Measurements from ENCODE around the gene UROC1. TPM values are rescaled to one million over a fixed set of nuclear protein-coding genes. Genes with fewer than 3 reads are reported as not detected.

UROC1 gene
- total and polyA plus RNA-seq, 9 of the 15 experiments (the other 6 are each of a cell fraction or from before 2014, with no cell fraction given): not detected

GRCh38 chr3:126501054-126501453, 16.5 kb downstream of the UROC1 start:
- no peak overlapping the region for H2AFZ ChIP-seq (ENCODE audit: low read depth, low read length)

GRCh38 chr3:126500016-126500415, 17.6 kb downstream of the UROC1 start:
- Histone ChIP-seq H3K36me3 (ENCODE audit: control insufficient read depth, insufficient read depth, low read length) (no peaks in the 10 kb centered on the region), H3K4me3 (no peak overlapping the region), H3K4me1 (replicated peaks in 1 of 2; ENCODE audit: control insufficient read depth in 2 of 2, insufficient read depth in 2 of 2, low read length in 2 of 2) (no peaks in the 10 kb centered on the region), H3K4me2 (ENCODE audit: insufficient read depth, low read length) (no peak overlapping the region), H3K27me3 (ENCODE audit: control insufficient read depth in 2 of 2, insufficient read depth in 2 of 2, low read length in 2 of 2) (peaks cover 0 to 23% of the 10 kb centered on the region in 2 experiments; a peak in 2 of 5 replicates), H3K9ac (ENCODE audit: insufficient read depth in 1 of 2, low read depth in 2 of 2, low read length in 2 of 2) (no peak overlapping the region), H3K27ac (ENCODE audit: extremely low read depth, low read depth, low read length) (no peak overlapping the region), H2AFZ (ENCODE audit: low read depth, low read length) (no peak overlapping the region), H3K9me3 (replicated peaks; ENCODE audit: control insufficient read depth, insufficient read depth, low read depth, low read length) (no peaks in the 10 kb centered on the region), H3K79me2 (ENCODE audit: control insufficient read depth, insufficient read depth, low read length) (no peaks in the 10 kb centered on the region), H3K9me1 (ENCODE audit: control insufficient read depth, insufficient read depth, low read length) (no peaks in the 10 kb centered on the region), H4K20me1 (replicated peaks; ENCODE audit: control insufficient read depth, insufficient read depth, low read length) (no peaks in the 10 kb centered on the region; the same call in 1 of the 2 replicates)
- CTCF ChIA-PET (ENCODE audit: low intra/inter-chr PET ratio): no interaction called here
- in situ Hi-C loops (cut with MboI) (no loop called here), intact Hi-C loops (cut with micrococcal nuclease) (no loop called here)
- no TSS peak for BruUV-seq (replicated peaks)
- TF ChIP-seq ZNF253 (CRISPR knock-in tag; conservative IDR thresholded peaks at IDR 0.05) (no peak), ELF1 (tag; IDR thresholded peaks at IDR 0.05) (no peak)
- POLR2A ChIA-PET: no interaction called here
- FAIRE-seq (no peak), ATAC-seq (no peak), DNase-seq (ENCODE audit: extremely low read depth in 1 of 4, low spot score in 3 of 4) (no peak)
- WGBS (ENCODE audit: insufficient coverage, low coverage, missing lambda C conversion rate): 3% methylated on average over 6 of the region's 7 CpGs

More at GRCh38 chr3:126501054-126501453, 16.5 kb downstream of the UROC1 start:
- in situ Hi-C loops (cut with MboI) (no loop called here), intact Hi-C loops (cut with micrococcal nuclease) (no loop called here)
- H3K9me1 ChIP-seq (ENCODE audit: control insufficient read depth, insufficient read depth, low read length): no peaks in the 10 kb centered on the region
- BruUV-seq (replicated peaks): no TSS peak
- H3K4me3 ChIP-seq: no peak overlapping the region
- no peaks in the 10 kb centered on the region for H3K9me3 ChIP-seq (replicated peaks; ENCODE audit: control insufficient read depth, insufficient read depth, low read depth, low read length)
- no peak overlapping the region for H3K27ac ChIP-seq (ENCODE audit: extremely low read depth, low read depth, low read length)
- H3K4me1 ChIP-seq (replicated peaks in 1 of 2; ENCODE audit: control insufficient read depth in 2 of 2, insufficient read depth in 2 of 2, low read length in 2 of 2): no peaks in the 10 kb centered on the region
- peaks cover 2 to 23% of the 10 kb centered on the region in 2 experiments; a peak in 3 of 5 replicates for H3K27me3 ChIP-seq (ENCODE audit: control insufficient read depth in 2 of 2, insufficient read depth in 2 of 2, low read length in 2 of 2)
- 3% methylated on average over 4 of the region's 5 CpGs for WGBS (ENCODE audit: insufficient coverage, low coverage, missing lambda C conversion rate)
- no peaks in the 10 kb centered on the region for H4K20me1 ChIP-seq (replicated peaks; ENCODE audit: control insufficient read depth, insufficient read depth, low read length)
- ATAC-seq (no peak), FAIRE-seq (no peak), DNase-seq (ENCODE audit: extremely low read depth in 1 of 4, low spot score in 3 of 4) (no peak)
- no peak overlapping the region for H3K4me2 ChIP-seq (ENCODE audit: insufficient read depth, low read length)
- peak; percentile 81 for TF ChIP-seq RFX1 (IDR thresholded peaks at IDR 0.05)
- TF ChIP-seq ILK (tag; IDR thresholded peaks at IDR 0.05; ENCODE audit: borderline replicate concordance, low read depth): no peak
- CTCF ChIA-PET (ENCODE audit: low intra/inter-chr PET ratio): no interaction called here
- POLR2A ChIA-PET: no interaction called here
- no peak overlapping the region for H3K9ac ChIP-seq (ENCODE audit: insufficient read depth in 1 of 2, low read depth in 2 of 2, low read length in 2 of 2)
- no peaks in the 10 kb centered on the region for H3K79me2 ChIP-seq (ENCODE audit: control insufficient read depth, insufficient read depth, low read length)
- H3K36me3 ChIP-seq (ENCODE audit: control insufficient read depth, insufficient read depth, low read length): no peaks in the 10 kb centered on the region
